HCT116 (cell line): Measurements from ENCODE around the gene GABBR2. TPM values are rescaled to one million over a fixed set of nuclear protein-coding genes. Genes with fewer than 3 reads are reported as not detected.

Experiments used
- ATAC-seq: fragments of 200-7000 bp; cut with Tn5 transposase; 2 replicates; pipeline ENCODE4 v1.9.1; 2020; ENCODE audit warnings: mild to moderate bottlenecking, moderate library complexity
- BruUV-seq: library from RNA; stranded (reverse); fragments of 400-500 nt; replicated peaks from 2 replicates; lab custom pipeline; 2021; lab: Mats Ljungman, UMichigan
- CTCF ChIA-PET: fragments of 300-600 bp; sonication (Branson Sonifier 250); formaldehyde crosslinking; loops from one replicate; lab custom pipeline; 2021; ENCODE audit warnings: antibody characterized with exemption; lab: Charles Lee
- POLR2A ChIA-PET: fragments of 300-600, 350-600 bp; sonication (Branson Sonifier 250); formaldehyde crosslinking; loops from one replicate; lab custom pipeline; 2021; ENCODE audit warnings: antibody characterized with exemption; lab: Charles Lee
- RAD21 ChIA-PET, 2 experiments: fragments of 300-600 bp; sonication (Branson Sonifier 250); formaldehyde crosslinking; loops; one replicate each; lab custom pipeline; 2023; ENCODE audit warnings: low total read pairs in 2 of 2; ENCODE audit not compliant: uncharacterized antibody in 2 of 2, unreplicated experiment in 2 of 2, low non-redundant PET in 1 of 2; lab: Charles Lee
- DNase-seq: peaks from one replicate; pipeline ENCODE4 v3.0.0-alpha.2; 2010; ENCODE audit warnings: low read depth, low spot score
- H2AFZ ChIP-seq: fragments of 200-600 bp; shearing (Covaris generic), sonication (generic); 2 replicates; pipeline ENCODE4 v1.6.1; 2017; ENCODE audit warnings: low read depth, mixed run types, mixed read lengths, antibody characterized with exemption, low read length; ENCODE audit not compliant: poor library complexity, severe bottlenecking
- H3K27ac ChIP-seq: 2 replicates; pipeline ENCODE4 v1.5.1; 2012; ENCODE audit warnings: low read depth, low read length
- H3K27me3 ChIP-seq: fragments of 200-600 bp; sonication (generic); 2 replicates; pipeline ENCODE4 v1.6.1; 2016; ENCODE audit warnings: mixed run types, low read length, mixed read lengths; ENCODE audit not compliant: insufficient read depth
- H3K36me3 ChIP-seq, 2 experiments: fragments of 200-500 bp in 1 of 2; fragments of 200-600 bp in 1 of 2; sonication (Bioruptor generic) in 1 of 2; sonication (generic) in 1 of 2; 2 replicates each; pipeline versions ENCODE4 v1.5.1 to v1.6.1; 2014 to 2016; ENCODE audit warnings: low read length in 2 of 2, inconsistent platforms in 1 of 2, mixed read lengths in 1 of 2, mixed run types in 1 of 2; ENCODE audit not compliant: insufficient read depth in 2 of 2, control insufficient read depth in 1 of 2
- H3K4me1 ChIP-seq, 2 experiments: fragments of 200-600 bp in 1 of 2; sonication (generic) in 1 of 2; 2 replicates each; pipeline versions ENCODE4 v1.5.1 to v1.6.1; 2012 to 2017; ENCODE audit warnings: low read length in 2 of 2, inconsistent platforms in 1 of 2, mild to moderate bottlenecking in 1 of 2, mixed read lengths in 1 of 2, mixed run types in 1 of 2, moderate library complexity in 1 of 2; ENCODE audit not compliant: insufficient read depth in 2 of 2, control insufficient read depth in 1 of 2
- H3K4me2 ChIP-seq: fragments of 200-600 bp; sonication (generic); 2 replicates; pipeline ENCODE4 v1.6.1; 2017; ENCODE audit warnings: mixed run types, low read length, mixed read lengths
- H3K4me3 ChIP-seq, 2 experiments: fragments of 200-600 bp in 1 of 2; sonication (generic) in 1 of 2; replicated peaks in 1 of 2; 2 replicates each; pipeline ENCODE4 v1.5.1; 2011 to 2016; ENCODE audit warnings: low read length in 2 of 2, control low read depth in 1 of 2, low read depth in 1 of 2, mild to moderate bottlenecking in 1 of 2, mixed read lengths in 1 of 2, mixed run types in 1 of 2
- H3K79me2 ChIP-seq: fragments of 200-600 bp; sonication (generic); 2 replicates; pipeline ENCODE4 v1.6.1; 2017; ENCODE audit warnings: mild to moderate bottlenecking, mixed run types, low read length, moderate library complexity, mixed read lengths; ENCODE audit not compliant: insufficient read depth
- H3K9ac ChIP-seq: fragments of 200-600 bp; sonication (generic); 2 replicates; pipeline ENCODE4 v1.6.1; 2016; ENCODE audit warnings: low read length, mixed read lengths
- H3K9me2 ChIP-seq: fragments of 200-600 bp; sonication (generic), shearing (Covaris generic); 2 replicates; pipeline ENCODE4 v1.6.1; 2017; ENCODE audit warnings: mixed run types, mild to moderate bottlenecking, moderate library complexity; ENCODE audit not compliant: insufficient read depth
- H3K9me3 ChIP-seq, 2 experiments: fragments of 200-500 bp in 1 of 2; fragments of 200-600 bp in 1 of 2; sonication (Bioruptor generic) in 1 of 2; sonication (generic) in 1 of 2; 2 replicates each; pipeline ENCODE4 v1.6.1; 2014 to 2017; ENCODE audit warnings: low read length in 2 of 2, mixed read lengths in 2 of 2, inconsistent platforms in 1 of 2, low read depth in 1 of 2, mild to moderate bottlenecking in 1 of 2, mixed run types in 1 of 2, moderate library complexity in 1 of 2; ENCODE audit not compliant: control insufficient read depth in 1 of 2, insufficient read depth in 1 of 2
- H4K20me1 ChIP-seq: fragments of 200-600 bp; sonication (generic), shearing (Covaris generic); 2 replicates; pipeline ENCODE4 v1.6.1; 2017; ENCODE audit warnings: mixed run types, mild to moderate bottlenecking, moderate library complexity; ENCODE audit not compliant: insufficient read depth
- CEBPB ChIP-seq: IDR thresholded peaks from 2 replicates; pipeline ENCODE4 v1.6.1; 2012; ENCODE audit warnings: low read depth
- CTCF ChIP-seq, 3 experiments: fragments of 200-600 bp in 1 of 3; sonication (generic) in 1 of 3; IDR thresholded peaks in 2 of 3; conservative IDR thresholded peaks in 1 of 3; 2 replicates each; pipeline ENCODE4 v1.5.1; 2012 to 2017; ENCODE audit warnings: low read depth in 2 of 3, low read length in 2 of 3, antibody characterized with exemption in 1 of 3, borderline replicate concordance in 1 of 3, control low read depth in 1 of 3, mild to moderate bottlenecking in 1 of 3, mixed read lengths in 1 of 3, mixed run types in 1 of 3, moderate library complexity in 1 of 3; ENCODE audit not compliant: insufficient read depth in 1 of 3
- EZH2 ChIP-seq: fragments of 200-600 bp; sonication (generic); IDR thresholded peaks from 2 replicates; pipeline ENCODE4 v1.6.1; 2017; ENCODE audit warnings: antibody characterized with exemption, mixed run types
- MAX ChIP-seq: IDR thresholded peaks from 2 replicates; pipeline ENCODE4 v1.6.1; 2012
- SIN3A ChIP-seq: IDR thresholded peaks from 2 replicates; pipeline ENCODE4 v1.6.1; 2012; ENCODE audit warnings: low read depth
- SP1 ChIP-seq: IDR thresholded peaks from 2 replicates; pipeline ENCODE4 v1.6.1; 2012; ENCODE audit warnings: low read depth
- YY1 ChIP-seq: IDR thresholded peaks from 2 replicates; pipeline ENCODE4 v1.6.1; 2011; ENCODE audit warnings: low read length, low read depth, moderate library complexity, mild to moderate bottlenecking; ENCODE audit not compliant: insufficient replicate concordance; ENCODE audit errors: extremely low read depth
- ZBTB33 ChIP-seq: IDR thresholded peaks from 2 replicates; pipeline ENCODE4 v1.6.1; 2011; ENCODE audit warnings: mild to moderate bottlenecking, low read length, moderate library complexity; ENCODE audit not compliant: insufficient replicate concordance; ENCODE audit errors: extremely low read depth
- intact Hi-C: fragments of 100-400 bp; cut with micrococcal nuclease; formaldehyde crosslinking; loops from 2 replicates; pipeline ENCODE4 v1.10.0; 2022
- total RNA-seq: library from RNA; stranded (reverse); gene quantifications from one replicate; pipeline ENCODE4 v1.2.1, GENCODE V29; 2021; ENCODE audit not compliant: unreplicated experiment

GABBR2 gene
- total RNA-seq, 1 experiment from 2014 or later = 0.15 TPM

- TF ChIP-seq SP1 (no peak), YY1 (no peak), MAX (no peak), SIN3A (no peak), EZH2 (no peak)
- H3K9me2 ChIP-seq = no peaks in the 10 kb centered on the region
- H2AFZ ChIP-seq = no peak overlapping the region
- ATAC-seq (no peak), DNase-seq (no peak)
- no TSS peak for BruUV-seq
- no peaks in the 10 kb centered on the region for H4K20me1 ChIP-seq
- intact Hi-C loops = no loop called here
- ChIA-PET POLR2A (no interaction called here), CTCF (no interaction called here), RAD21 (no interaction called here)
- no peak overlapping the region for H3K27ac ChIP-seq
- no peaks in the 10 kb centered on the region for H3K36me3 ChIP-seq
- no peak overlapping the region for H3K9ac ChIP-seq
- no peak overlapping the region for H3K4me2 ChIP-seq
- no peaks in the 10 kb centered on the region for H3K4me1 ChIP-seq
- no peak overlapping the region for H3K4me3 ChIP-seq
- no peaks in the 10 kb centered on the region for H3K79me2 ChIP-seq
- H3K27me3 ChIP-seq = 0 out of 2 replicates have a peak, but pooled peaks cover 2% of the 10 kb centered on the region
- H3K9me3 ChIP-seq = no peaks in the 10 kb centered on the region
Observed at GRCh38 chr9:98275159-98275558, 433.6 kb downstream of the GABBR2 start.

GRCh38 chr9:98272083-98272482 lies 436.7 kb downstream of the GABBR2 start:
- TF ChIP-seq CTCF (IDR thresholded peaks at IDR 0.05 in 2 of 3, conservative IDR thresholded peaks at IDR 0.05 in 1 of 3; ENCODE audit: borderline replicate concordance in 1 of 3, insufficient read depth in 1 of 3, low read depth in 2 of 3, low read length in 2 of 3) = no peak
- TF ChIP-seq CEBPB = no peak
- TF ChIP-seq ZBTB33 = no peak
- H4K20me1 ChIP-seq = no peaks in the 10 kb centered on the region
- H3K4me3 ChIP-seq = no peak overlapping the region
- H3K36me3 ChIP-seq = no peaks in the 10 kb centered on the region
- no peaks in the 10 kb centered on the region for H3K79me2 ChIP-seq
- no peak overlapping the region for H3K27ac ChIP-seq
- ATAC-seq (no peak), DNase-seq (no peak)
- ChIA-PET POLR2A (no interaction called here), RAD21 (no interaction called here), CTCF (no interaction called here)
- H3K4me1 ChIP-seq = no peaks in the 10 kb centered on the region
- no peak overlapping the region for H3K9ac ChIP-seq
- intact Hi-C loops = no loop called here
- 0 out of 2 replicates have a peak, but pooled peaks cover 2% of the 10 kb centered on the region for H3K27me3 ChIP-seq
- BruUV-seq = no TSS peak
- H3K9me2 ChIP-seq = no peaks in the 10 kb centered on the region
- H3K4me2 ChIP-seq = no peak overlapping the region
- H3K9me3 ChIP-seq = no peaks in the 10 kb centered on the region
- H2AFZ ChIP-seq = no peak overlapping the region
